Measurements from ENCODE around the gene LAS1L. TPM values are rescaled to one million over a fixed set of nuclear protein-coding genes. Genes with fewer than 3 reads are reported as not detected.

The LAS1L gene
- total and polyA plus RNA-seq, 2 donors (not counting 1 experiment from before 2014, with no cell fraction given): 11.9 to 16.4 TPM

DNA sequence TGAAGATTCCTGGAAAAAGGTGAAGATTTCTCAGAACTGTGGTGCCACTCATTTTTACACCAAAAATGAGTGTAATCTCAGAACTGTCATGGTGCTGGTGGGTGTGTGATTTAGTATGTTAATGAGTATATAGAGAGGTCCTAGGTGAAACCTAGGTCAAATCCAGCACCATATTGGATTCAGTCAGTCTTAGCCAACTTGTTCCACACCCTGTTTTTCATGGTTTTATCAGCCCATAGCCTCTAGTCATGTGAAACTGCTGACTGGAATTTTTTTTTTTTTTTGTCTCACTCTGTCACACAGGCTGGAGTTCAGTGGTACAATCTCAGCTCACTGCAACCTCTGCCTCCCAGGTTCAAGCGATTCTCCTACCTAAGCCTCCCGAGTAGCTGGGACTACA lies 58.0 kb downstream of the LAS1L start:
- H3K4me3 ChIP-seq (replicated peaks in 1 of 4; ENCODE audit: control extremely low read depth in 1 of 4, insufficient read depth in 1 of 4, low read depth in 3 of 4, low read length in 4 of 4): no peak overlapping the region
- no peaks in the 10 kb centered on the region for H3K4me1 ChIP-seq (ENCODE audit: control insufficient read depth, extremely low read depth, insufficient read depth, low read length)
- no peak overlapping the region for H3K4me2 ChIP-seq (ENCODE audit: extremely low read depth, insufficient read depth, low read length)
- H4K20me1 ChIP-seq (ENCODE audit: control insufficient read depth, extremely low read depth, insufficient read depth, low read length): no peaks in the 10 kb centered on the region
- DNase-seq (ENCODE audit: low read depth in 2 of 2): no peak
- H3K9ac ChIP-seq (ENCODE audit: insufficient read depth, low read length): no peak overlapping the region
- no peaks in the 10 kb centered on the region for H3K79me2 ChIP-seq (ENCODE audit: control insufficient read depth, insufficient read depth, low read length)
- H3K27me3 ChIP-seq (ENCODE audit: control insufficient read depth, insufficient read depth, low read length): no peaks in the 10 kb centered on the region
- TF ChIP-seq EZH2 (IDR thresholded peaks at IDR 0.05; ENCODE audit: low read length, missing control alignments): no peak
- TF ChIP-seq, protein P1, sequence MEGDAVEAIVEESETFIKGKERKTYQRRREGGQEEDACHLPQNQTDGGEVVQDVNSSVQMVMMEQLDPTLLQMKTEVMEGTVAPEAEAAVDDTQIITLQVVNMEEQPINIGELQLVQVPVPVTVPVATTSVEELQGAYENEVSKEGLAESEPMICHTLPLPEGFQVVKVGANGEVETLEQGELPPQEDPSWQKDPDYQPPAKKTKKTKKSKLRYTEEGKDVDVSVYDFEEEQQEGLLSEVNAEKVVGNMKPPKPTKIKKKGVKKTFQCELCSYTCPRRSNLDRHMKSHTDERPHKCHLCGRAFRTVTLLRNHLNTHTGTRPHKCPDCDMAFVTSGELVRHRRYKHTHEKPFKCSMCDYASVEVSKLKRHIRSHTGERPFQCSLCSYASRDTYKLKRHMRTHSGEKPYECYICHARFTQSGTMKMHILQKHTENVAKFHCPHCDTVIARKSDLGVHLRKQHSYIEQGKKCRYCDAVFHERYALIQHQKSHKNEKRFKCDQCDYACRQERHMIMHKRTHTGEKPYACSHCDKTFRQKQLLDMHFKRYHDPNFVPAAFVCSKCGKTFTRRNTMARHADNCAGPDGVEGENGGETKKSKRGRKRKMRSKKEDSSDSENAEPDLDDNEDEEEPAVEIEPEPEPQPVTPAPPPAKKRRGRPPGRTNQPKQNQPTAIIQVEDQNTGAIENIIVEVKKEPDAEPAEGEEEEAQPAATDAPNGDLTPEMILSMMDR (conservative IDR thresholded peaks at IDR 0.05 in 1 of 2, IDR thresholded peaks at IDR 0.05 in 1 of 2; ENCODE audit: low read depth in 1 of 2, low read length in 2 of 2): no peak
- no peaks in the 10 kb centered on the region for H3K9me3 ChIP-seq (ENCODE audit: control insufficient read depth, insufficient read depth, low read depth, low read length)
- H3K36me3 ChIP-seq (ENCODE audit: control insufficient read depth, insufficient read depth, low read length): no peaks in the 10 kb centered on the region
- H2AFZ ChIP-seq (ENCODE audit: low read length): no peak overlapping the region
- H3K27ac ChIP-seq (ENCODE audit: insufficient read depth, low read length): no peak overlapping the region

DNA sequence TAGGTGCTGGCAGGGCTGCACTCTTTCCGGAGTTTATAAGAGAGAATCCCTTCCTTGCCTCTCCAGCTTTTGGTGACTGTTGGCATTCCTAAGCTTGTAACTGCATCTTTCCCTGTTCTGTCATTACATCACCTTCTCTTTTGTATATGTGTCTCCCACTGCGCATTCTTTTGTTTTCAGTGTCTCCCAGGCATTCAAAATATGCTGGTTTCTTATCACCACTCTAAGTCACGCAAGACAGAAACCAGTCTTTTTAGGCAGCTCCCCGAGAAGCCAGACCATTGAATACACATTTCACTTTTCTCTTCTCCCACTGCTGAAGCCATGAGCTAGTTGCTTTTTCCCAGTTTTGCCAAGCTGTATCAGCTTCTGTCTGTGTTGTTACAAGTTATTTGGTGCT lies 71.0 kb downstream of the LAS1L start:
- no peaks in the 10 kb centered on the region for H3K36me3 ChIP-seq (ENCODE audit: control insufficient read depth, insufficient read depth, low read length)
- DNase-seq (ENCODE audit: low read depth in 2 of 2): peak in 1 of 2 donors; percentile 58
- no peaks in the 10 kb centered on the region for H3K9me3 ChIP-seq (ENCODE audit: control insufficient read depth, insufficient read depth, low read depth, low read length)
- no peak overlapping the region for H2AFZ ChIP-seq (ENCODE audit: low read length)
- H3K27me3 ChIP-seq (ENCODE audit: control insufficient read depth, insufficient read depth, low read length): no peaks in the 10 kb centered on the region
- H3K27ac ChIP-seq (ENCODE audit: insufficient read depth, low read length): no peak overlapping the region
- H3K9ac ChIP-seq (ENCODE audit: insufficient read depth, low read length): no peak overlapping the region
- H4K20me1 ChIP-seq (ENCODE audit: control insufficient read depth, extremely low read depth, insufficient read depth, low read length): no peaks in the 10 kb centered on the region
- no peak overlapping the region for H3K4me3 ChIP-seq (replicated peaks in 1 of 4; ENCODE audit: control extremely low read depth in 1 of 4, insufficient read depth in 1 of 4, low read depth in 3 of 4, low read length in 4 of 4)
- H3K4me2 ChIP-seq (ENCODE audit: extremely low read depth, insufficient read depth, low read length): no peak overlapping the region
- no peaks in the 10 kb centered on the region for H3K4me1 ChIP-seq (ENCODE audit: control insufficient read depth, extremely low read depth, insufficient read depth, low read length)
- no peak for TF ChIP-seq EZH2 (IDR thresholded peaks at IDR 0.05; ENCODE audit: low read length, missing control alignments)
- TF ChIP-seq, protein P1 (conservative IDR thresholded peaks at IDR 0.05 in 1 of 2, IDR thresholded peaks at IDR 0.05 in 1 of 2; ENCODE audit: low read depth in 1 of 2, low read length in 2 of 2): no peak
- H3K79me2 ChIP-seq (ENCODE audit: control insufficient read depth, insufficient read depth, low read length): no peaks in the 10 kb centered on the region

Other genes starting within 250 kb of the LAS1L start
- gene MSN, start 132.9 kb upstream of the LAS1L start, total RNA-seq: 107 and 148 TPM in 2 replicates
- 488 and 590 TPM in 2 replicates for gene MSN, start 132.9 kb upstream of the LAS1L start, polyA plus RNA-seq